IMR-90 (cell line): Measurements from ENCODE around the gene ENOX1.

Experiments used
- CTCF ChIP-seq: conservative IDR thresholded peaks from 2 replicates; pipeline ENCODE4 v1.5.1; 2012; ENCODE audit warnings: mild to moderate bottlenecking, low read depth, low read length, improper control_type of control experiment
- FOS ChIP-seq: fragments of 150-350 bp; IDR thresholded peaks from 2 replicates; pipeline ENCODE4 v1.6.1; 2016; ENCODE audit warnings: low read depth, low read length
- MXI1 ChIP-seq: IDR thresholded peaks from 2 replicates; pipeline ENCODE4 v1.6.1; 2012; ENCODE audit warnings: low read depth, mild to moderate bottlenecking, low read length, moderate library complexity, borderline replicate concordance
- RFX5 ChIP-seq: IDR thresholded peaks from 2 replicates; pipeline ENCODE4 v1.8.0; 2012; ENCODE audit warnings: low read depth, mild to moderate bottlenecking, low read length, moderate library complexity
- SMC3 ChIP-seq: fragments of 150-350 bp; IDR thresholded peaks from 2 replicates; pipeline ENCODE4 v1.6.1; 2016; ENCODE audit warnings: low read depth, mild to moderate bottlenecking, antibody characterized with exemption, low read length, moderate library complexity

- TF ChIP-seq CTCF (no peak), SMC3 (no peak), FOS (no peak), MXI1 (no peak), RFX5 (no peak)
Measured at GRCh38 chr13:43786472-43786765, 353 bp downstream of the ENOX1 start.
